Calu3 (cell line): ENCODE results near the gene CLIC1. TPM values are rescaled to one million over a fixed set of nuclear protein-coding genes. Genes with fewer than 3 reads are reported as not detected.
A peak's percentile ranks its signal among the peaks of the same experiment; 100 is the strongest.

Source experiments
- BruUV-seq: library from RNA; stranded (reverse); fragments of 400-500 nt; replicated peaks from 2 replicates; lab custom pipeline; 2021; lab: Mats Ljungman, UMichigan
- CTCF ChIA-PET: fragments of 300-600 bp; sonication (Branson Sonifier 250); formaldehyde crosslinking; loops from one replicate; lab custom pipeline; 2022; ENCODE audit warnings: antibody characterized with exemption; lab: Charles Lee
- DNase-seq: peaks from one replicate; pipeline ENCODE4 v3.0.0; 2022
- H3K27ac Mint-ChIP-seq: one replicate; pipeline ENCODE4 v1.8.0; 2022; ENCODE audit warnings: mixed read lengths; ENCODE audit not compliant: unreplicated experiment
- H3K27me3 Mint-ChIP-seq: one replicate; pipeline ENCODE4 v1.8.0; 2022; ENCODE audit warnings: mixed read lengths; ENCODE audit not compliant: unreplicated experiment
- H3K36me3 Mint-ChIP-seq: one replicate; pipeline ENCODE4 v1.8.0; 2022; ENCODE audit warnings: mild to moderate bottlenecking, moderate library complexity, mixed read lengths; ENCODE audit not compliant: insufficient read depth, unreplicated experiment
- H3K4me1 Mint-ChIP-seq: one replicate; pipeline ENCODE4 v1.8.0; 2022; ENCODE audit warnings: mild to moderate bottlenecking, low read depth, mixed read lengths; ENCODE audit not compliant: unreplicated experiment
- H3K4me3 Mint-ChIP-seq: one replicate; pipeline ENCODE4 v1.8.0; 2022; ENCODE audit warnings: mild to moderate bottlenecking, low read depth, moderate library complexity, mixed read lengths; ENCODE audit not compliant: unreplicated experiment
- H3K9me3 Mint-ChIP-seq: one replicate; pipeline ENCODE4 v1.8.0; 2022; ENCODE audit warnings: low read depth, mixed read lengths; ENCODE audit not compliant: unreplicated experiment
- intact Hi-C: fragments of 100-400 bp; cut with micrococcal nuclease; formaldehyde crosslinking; loops from one replicate; pipeline ENCODE4 v1.10.0; 2022; ENCODE audit not compliant: unreplicated experiment
- total RNA-seq: library from RNA; stranded (reverse); gene quantifications from 2 replicates; pipeline ENCODE4 v1.2.3, GENCODE V29; 2022
- TF ChIP-seq, protein P1 (sequence below): fragments of 200-600 bp; IDR thresholded peaks from one replicate; pipeline ENCODE4 v1.8.0; 2022; ENCODE audit warnings: antibody characterized with exemption; ENCODE audit not compliant: unreplicated experiment

The CLIC1 gene
- total RNA-seq, 1 experiment from 2014 or later: 943 TPM

DNA sequence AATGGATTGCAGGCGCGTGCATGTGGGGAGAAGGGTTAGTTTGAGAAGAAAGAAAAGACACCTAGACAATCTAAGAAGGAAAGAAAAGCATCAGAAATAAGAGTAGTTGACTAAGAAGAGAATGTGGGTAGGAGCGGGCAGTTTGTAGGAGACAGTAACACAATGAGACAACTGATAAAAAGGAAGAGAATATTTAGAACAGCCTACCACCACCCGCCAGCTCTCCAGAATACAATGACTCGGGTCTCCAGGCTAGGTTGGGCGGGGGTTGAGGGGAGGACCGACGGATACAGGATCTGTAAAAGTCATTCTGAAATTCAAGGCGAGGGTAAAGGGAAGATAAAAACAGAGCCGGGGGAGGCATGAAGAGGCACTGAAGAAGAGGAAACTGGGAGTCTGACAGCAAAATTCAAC is 33.9 kb downstream of the CLIC1 start:
- CTCF ChIA-PET: interaction anchor here (0.8 to 1.8 kb wide), 8 partner anchors 12 to 113 kb away, joined by 3 to 14 read pairs (median 4); partner anchors contain the start of genes DDAH2, HSPA1A, HSPA1L and LY6G6C
- DNase-seq: no peak
- Mint-ChIP-seq H3K27ac (peak overlapping the region; percentile 66), H3K27me3 (no peaks in the 10 kb centered on the region), H3K9me3 (no peaks in the 10 kb centered on the region), H3K4me3 (peak overlapping the region; percentile 77), H3K4me1 (peaks cover 7% of the 10 kb centered on the region), H3K36me3 (peaks cover 22% of the 10 kb centered on the region)
- BruUV-seq: no TSS peak
- TF ChIP-seq, protein P1, sequence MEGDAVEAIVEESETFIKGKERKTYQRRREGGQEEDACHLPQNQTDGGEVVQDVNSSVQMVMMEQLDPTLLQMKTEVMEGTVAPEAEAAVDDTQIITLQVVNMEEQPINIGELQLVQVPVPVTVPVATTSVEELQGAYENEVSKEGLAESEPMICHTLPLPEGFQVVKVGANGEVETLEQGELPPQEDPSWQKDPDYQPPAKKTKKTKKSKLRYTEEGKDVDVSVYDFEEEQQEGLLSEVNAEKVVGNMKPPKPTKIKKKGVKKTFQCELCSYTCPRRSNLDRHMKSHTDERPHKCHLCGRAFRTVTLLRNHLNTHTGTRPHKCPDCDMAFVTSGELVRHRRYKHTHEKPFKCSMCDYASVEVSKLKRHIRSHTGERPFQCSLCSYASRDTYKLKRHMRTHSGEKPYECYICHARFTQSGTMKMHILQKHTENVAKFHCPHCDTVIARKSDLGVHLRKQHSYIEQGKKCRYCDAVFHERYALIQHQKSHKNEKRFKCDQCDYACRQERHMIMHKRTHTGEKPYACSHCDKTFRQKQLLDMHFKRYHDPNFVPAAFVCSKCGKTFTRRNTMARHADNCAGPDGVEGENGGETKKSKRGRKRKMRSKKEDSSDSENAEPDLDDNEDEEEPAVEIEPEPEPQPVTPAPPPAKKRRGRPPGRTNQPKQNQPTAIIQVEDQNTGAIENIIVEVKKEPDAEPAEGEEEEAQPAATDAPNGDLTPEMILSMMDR: no peak
- intact Hi-C loops: loop anchor here (5.0 kb wide), 1 partner anchor 35 kb away; the partner anchor contains the start of gene CLIC1

DNA sequence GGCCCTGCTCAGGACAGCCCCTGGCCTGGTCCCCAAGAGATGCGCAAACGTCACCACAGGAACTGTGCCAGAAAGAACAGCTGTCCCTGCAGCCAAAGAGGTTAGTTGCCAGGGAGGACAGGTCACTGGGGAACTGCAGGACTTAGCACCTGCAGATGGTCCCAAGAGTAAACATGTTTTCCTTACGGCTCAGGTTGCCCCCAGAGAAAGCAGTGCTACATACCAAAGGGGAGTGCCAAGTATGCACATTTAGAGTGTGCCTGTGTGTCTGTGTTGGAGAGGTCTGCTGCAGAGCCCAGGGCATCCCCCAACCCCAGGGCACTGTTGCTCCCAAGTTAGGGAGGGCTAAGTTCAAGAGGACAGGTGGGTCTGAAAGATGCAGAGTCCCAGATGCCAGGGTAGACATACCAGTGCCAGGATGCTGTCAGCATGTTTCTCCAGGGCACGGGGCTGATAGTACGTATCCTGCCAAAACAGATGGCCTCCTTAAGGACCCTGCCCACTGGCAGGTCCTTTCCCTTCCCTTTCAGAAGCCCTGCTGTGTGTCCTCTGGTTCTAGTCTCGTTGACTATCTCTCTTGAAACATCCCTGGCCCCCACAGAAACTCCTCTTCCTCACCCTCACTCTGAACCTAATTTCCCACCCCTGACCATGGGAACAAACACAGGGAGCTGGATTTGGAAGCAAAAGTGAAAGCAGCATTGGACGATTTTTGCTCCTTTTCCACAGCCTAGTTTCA is 34.5 kb downstream of the CLIC1 start:
- CTCF ChIA-PET: interaction anchor here (0.8 to 1.8 kb wide), 4 partner anchors 11 to 37 kb away, joined by 3 to 14 read pairs (median 5); partner anchors contain the start of genes DDAH2 and MSH5
- Mint-ChIP-seq H3K4me3 (peak overlapping the region; percentile 77), H3K4me1 (peaks cover 7% of the 10 kb centered on the region), H3K9me3 (no peaks in the 10 kb centered on the region), H3K27me3 (no peaks in the 10 kb centered on the region), H3K27ac (peak overlapping the region; percentile 66), H3K36me3 (peaks cover 22% of the 10 kb centered on the region)
- TF ChIP-seq, protein P1: no peak
- BruUV-seq: no TSS peak
- intact Hi-C loops: loop anchor here (5.0 kb wide), 1 partner anchor 35 kb away; the partner anchor contains the start of gene CLIC1
- no peak for DNase-seq

DNA sequence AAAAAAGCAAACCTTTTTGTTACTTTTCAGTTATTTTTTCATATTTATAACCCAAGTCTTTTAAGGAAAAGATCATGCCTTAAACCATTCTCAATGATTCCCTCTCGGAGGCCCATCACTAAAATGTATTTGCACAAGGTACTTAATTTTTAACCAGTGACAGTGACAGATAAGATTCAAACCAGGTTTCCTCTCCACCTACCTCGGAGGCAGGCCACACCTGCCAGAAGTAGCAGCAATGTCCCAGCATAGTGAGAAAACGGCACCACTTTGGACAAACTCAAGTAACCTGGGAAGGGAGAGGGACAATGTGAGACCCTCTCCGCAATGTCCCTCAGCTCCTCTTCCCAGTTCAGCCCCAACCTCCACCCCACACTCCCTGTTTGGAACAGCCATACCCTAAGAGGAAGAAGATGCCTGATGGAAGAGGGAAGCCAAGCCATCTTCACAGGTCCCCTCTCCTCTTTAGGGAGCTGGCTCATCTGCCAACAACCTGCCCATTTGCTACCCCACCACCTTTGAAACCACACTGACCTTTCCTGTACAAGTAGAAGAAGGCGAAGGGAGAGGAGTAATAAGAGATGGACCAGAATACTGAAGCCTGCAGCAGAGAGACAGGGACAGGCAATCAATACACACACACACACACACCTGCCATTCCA is 35.5 kb downstream of the CLIC1 start:
- Mint-ChIP-seq H3K9me3 (no peaks in the 10 kb centered on the region), H3K4me1 (peaks cover 7% of the 10 kb centered on the region), H3K27ac (no peak overlapping the region), H3K4me3 (no peak overlapping the region), H3K27me3 (no peaks in the 10 kb centered on the region), H3K36me3 (peaks cover 28% of the 10 kb centered on the region)
- intact Hi-C loops: loop anchor here (5.0 kb wide), 1 partner anchor 36 kb away; the partner anchor contains the start of gene CLIC1
- CTCF ChIA-PET: interaction anchor here (0.8 to 1.0 kb wide), 2 partner anchors 11 to 29 kb away, joined by 3 read pairs; no protein-coding TSS in a partner anchor
- TF ChIP-seq, protein P1: no peak
- no TSS peak for BruUV-seq
- no peak for DNase-seq

DNA sequence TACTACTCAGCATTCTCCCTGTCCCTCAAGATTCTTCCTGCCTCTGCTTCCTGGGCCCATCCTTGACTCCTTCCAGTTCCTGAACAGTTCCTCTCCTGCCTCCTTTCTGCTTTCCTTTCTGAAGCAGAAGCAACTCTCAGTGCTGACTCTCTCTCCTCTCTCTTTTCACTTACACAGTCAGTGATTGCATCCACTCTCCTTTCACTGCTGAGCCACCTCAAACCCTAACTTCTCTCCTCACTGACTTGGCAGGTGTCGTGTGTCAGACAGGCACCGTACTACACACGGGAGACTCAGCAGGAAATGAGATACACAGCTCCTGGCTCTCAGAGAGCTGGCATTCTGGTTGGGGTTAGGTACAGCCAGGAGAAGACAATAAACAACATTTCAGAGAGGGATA is 38.8 kb downstream of the CLIC1 start:
- H3K9me3 Mint-ChIP-seq: no peaks in the 10 kb centered on the region
- H3K27me3 Mint-ChIP-seq: no peaks in the 10 kb centered on the region
- no peak for DNase-seq
- no peaks in the 10 kb centered on the region for H3K4me1 Mint-ChIP-seq
- no peak overlapping the region for H3K4me3 Mint-ChIP-seq
- CTCF ChIA-PET: interaction anchor here (0.7 kb wide), 1 partner anchor 253 kb away, joined by 3 read pairs; no protein-coding TSS in a partner anchor
- BruUV-seq: no TSS peak
- H3K27ac Mint-ChIP-seq: no peak overlapping the region
- TF ChIP-seq, protein P1: no peak
- intact Hi-C loops: no loop called here
- H3K36me3 Mint-ChIP-seq: peaks cover 36% of the 10 kb centered on the region
